ENCODE results near the gene PRKCH. TPM values are rescaled to one million over a fixed set of nuclear protein-coding genes. Genes with fewer than 3 reads are reported as not detected.

Gene PRKCH
- total and polyA plus RNA-seq, 10 of the 15 experiments (the other 5 are each of a cell fraction or from before 2014, with no cell fraction given), result 10.7 to 140 (median 33.2) TPM

DNA sequence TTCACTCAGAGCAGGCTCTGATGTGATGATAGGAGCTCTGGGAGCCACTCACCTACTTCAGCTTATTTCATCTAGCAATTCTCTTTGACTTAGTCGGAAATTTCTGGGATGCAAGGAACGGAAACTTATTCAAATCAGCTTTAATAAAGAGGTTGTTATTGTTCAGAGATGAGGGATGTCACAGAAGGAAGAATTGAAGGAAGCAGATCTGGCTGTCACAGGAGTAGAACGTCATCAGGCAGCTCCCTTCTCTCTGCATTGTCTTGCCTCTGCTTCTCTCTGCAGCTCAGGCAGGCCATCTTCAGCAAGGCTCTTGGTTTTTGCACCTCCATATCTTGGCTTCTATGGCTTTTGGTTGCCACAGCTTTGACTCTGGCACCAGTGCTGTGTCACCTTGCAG, 32.7 kb upstream of the PRKCH start (continued):
- TF ChIP-seq, protein P1, sequence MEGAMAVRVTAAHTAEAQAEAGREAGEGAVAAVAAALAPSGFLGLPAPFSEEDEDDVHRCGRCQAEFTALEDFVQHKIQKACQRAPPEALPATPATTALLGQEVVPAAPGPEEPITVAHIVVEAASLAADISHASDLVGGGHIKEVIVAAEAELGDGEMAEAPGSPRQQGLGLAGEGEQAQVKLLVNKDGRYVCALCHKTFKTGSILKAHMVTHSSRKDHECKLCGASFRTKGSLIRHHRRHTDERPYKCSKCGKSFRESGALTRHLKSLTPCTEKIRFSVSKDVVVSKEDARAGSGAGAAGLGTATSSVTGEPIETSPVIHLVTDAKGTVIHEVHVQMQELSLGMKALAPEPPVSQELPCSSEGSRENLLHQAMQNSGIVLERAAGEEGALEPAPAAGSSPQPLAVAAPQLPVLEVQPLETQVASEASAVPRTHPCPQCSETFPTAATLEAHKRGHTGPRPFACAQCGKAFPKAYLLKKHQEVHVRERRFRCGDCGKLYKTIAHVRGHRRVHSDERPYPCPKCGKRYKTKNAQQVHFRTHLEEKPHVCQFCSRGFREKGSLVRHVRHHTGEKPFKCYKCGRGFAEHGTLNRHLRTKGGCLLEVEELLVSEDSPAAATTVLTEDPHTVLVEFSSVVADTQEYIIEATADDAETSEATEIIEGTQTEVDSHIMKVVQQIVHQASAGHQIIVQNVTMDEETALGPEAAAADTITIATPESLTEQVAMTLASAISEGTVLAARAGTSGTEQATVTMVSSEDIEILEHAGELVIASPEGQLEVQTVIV (IDR thresholded peaks at IDR 0.05; ENCODE audit: borderline replicate concordance, partially characterized antibody), result no peak

DNA sequence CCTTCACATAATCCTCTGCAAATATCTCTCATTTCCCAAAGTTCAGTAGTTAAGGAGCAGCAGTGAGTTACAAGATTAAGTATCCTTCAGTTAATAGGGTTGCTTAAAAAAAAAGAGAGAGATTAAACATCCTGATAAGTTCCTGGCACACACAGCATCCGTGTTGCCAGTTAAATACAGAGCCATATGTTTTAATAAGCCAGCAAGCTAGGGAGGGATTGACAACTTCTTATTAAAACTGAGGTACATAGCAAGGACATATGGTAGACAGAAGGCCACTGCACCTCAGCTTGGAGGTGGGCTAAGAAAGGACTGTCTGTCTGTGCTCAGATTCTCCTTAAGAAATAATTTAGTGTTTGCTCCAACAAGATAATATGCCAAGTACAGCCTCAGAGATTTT, 30.7 kb upstream of the PRKCH start:
- ATAC-seq, result no peak
- no peak overlapping the region for H3K9ac ChIP-seq (ENCODE audit: control insufficient read depth, insufficient read depth, low read length)
- no TSS peak for BruUV-seq (replicated peaks)
- RAD21 ChIA-PET (ENCODE audit: unreplicated experiment), result interaction anchor here (0.7 kb wide), 1 partner anchor 130 kb away, joined by 3 read pairs; no protein-coding TSS in a partner anchor
- no peak for DNase-seq (ENCODE audit: low read depth, low spot score)
- POLR2A ChIA-PET, result interaction anchor here (0.6 kb wide), 1 partner anchor 551 kb away, joined by 3 read pairs; no protein-coding TSS in a partner anchor
- FAIRE-seq, result no peak
- no peak overlapping the region for H2AFZ ChIP-seq (ENCODE audit: control insufficient read depth, low read depth, low read length)
- no peaks in the 10 kb centered on the region for H3K4me1 ChIP-seq (ENCODE audit: control insufficient read depth, insufficient read depth, low read length)
- in situ Hi-C loops (cut with MboI), result no loop called here
- no peak overlapping the region for H3K4me3 ChIP-seq
- WGBS (ENCODE audit: insufficient coverage, insufficient replicate concordance, low lambda C conversion rate, missing lambda C conversion rate), result 27% methylated on average over 1 of the region's 1 CpG
- intact Hi-C loops (cut with micrococcal nuclease; ENCODE audit: unreplicated experiment), result loop anchor here (10.0 kb wide), 1 partner anchor 454 kb away; no protein-coding TSS in a partner anchor
- H3K36me3 ChIP-seq (ENCODE audit: control insufficient read depth in 2 of 2, insufficient read depth in 2 of 2, low read length in 1 of 2), result no peaks in the 10 kb centered on the region
- H3K9me3 ChIP-seq (replicated peaks; ENCODE audit: control insufficient read depth, insufficient read depth, low read length), result no peaks in the 10 kb centered on the region
- SMC1A ChIA-PET (ENCODE audit: uncharacterized antibody, unreplicated experiment), result interaction anchor here (1.5 to 1.7 kb wide), 2 partner anchors 185 to 196 kb away, joined by 3 read pairs; no protein-coding TSS in a partner anchor
- H4K20me1 ChIP-seq (ENCODE audit: control insufficient read depth, insufficient read depth), result no peaks in the 10 kb centered on the region
- no peaks in the 10 kb centered on the region for H3K79me2 ChIP-seq (ENCODE audit: control insufficient read depth, insufficient read depth, low read length)
- CTCF ChIA-PET, result interaction anchor here (1.8 to 4.4 kb wide), 2 partner anchors 21 to 546 kb away, joined by 7 to 21 read pairs; no protein-coding TSS in a partner anchor
- no peaks in the 10 kb centered on the region for H3K27me3 ChIP-seq (replicated peaks in 1 of 2; ENCODE audit: control insufficient read depth in 2 of 2, insufficient read depth in 2 of 2, low read length in 1 of 2)
- H3K27ac ChIP-seq (ENCODE audit: control insufficient read depth, insufficient read depth), result no peak overlapping the region
- H3K4me2 ChIP-seq (ENCODE audit: control insufficient read depth, insufficient read depth), result no peak overlapping the region
- TF ChIP-seq, protein P2, sequence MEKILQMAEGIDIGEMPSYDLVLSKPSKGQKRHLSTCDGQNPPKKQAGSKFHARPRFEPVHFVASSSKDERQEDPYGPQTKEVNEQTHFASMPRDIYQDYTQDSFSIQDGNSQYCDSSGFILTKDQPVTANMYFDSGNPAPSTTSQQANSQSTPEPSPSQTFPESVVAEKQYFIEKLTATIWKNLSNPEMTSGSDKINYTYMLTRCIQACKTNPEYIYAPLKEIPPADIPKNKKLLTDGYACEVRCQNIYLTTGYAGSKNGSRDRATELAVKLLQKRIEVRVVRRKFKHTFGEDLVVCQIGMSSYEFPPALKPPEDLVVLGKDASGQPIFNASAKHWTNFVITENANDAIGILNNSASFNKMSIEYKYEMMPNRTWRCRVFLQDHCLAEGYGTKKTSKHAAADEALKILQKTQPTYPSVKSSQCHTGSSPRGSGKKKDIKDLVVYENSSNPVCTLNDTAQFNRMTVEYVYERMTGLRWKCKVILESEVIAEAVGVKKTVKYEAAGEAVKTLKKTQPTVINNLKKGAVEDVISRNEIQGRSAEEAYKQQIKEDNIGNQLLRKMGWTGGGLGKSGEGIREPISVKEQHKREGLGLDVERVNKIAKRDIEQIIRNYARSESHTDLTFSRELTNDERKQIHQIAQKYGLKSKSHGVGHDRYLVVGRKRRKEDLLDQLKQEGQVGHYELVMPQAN (conservative IDR thresholded peaks at IDR 0.05), result no peak
- TF ChIP-seq, protein P3, sequence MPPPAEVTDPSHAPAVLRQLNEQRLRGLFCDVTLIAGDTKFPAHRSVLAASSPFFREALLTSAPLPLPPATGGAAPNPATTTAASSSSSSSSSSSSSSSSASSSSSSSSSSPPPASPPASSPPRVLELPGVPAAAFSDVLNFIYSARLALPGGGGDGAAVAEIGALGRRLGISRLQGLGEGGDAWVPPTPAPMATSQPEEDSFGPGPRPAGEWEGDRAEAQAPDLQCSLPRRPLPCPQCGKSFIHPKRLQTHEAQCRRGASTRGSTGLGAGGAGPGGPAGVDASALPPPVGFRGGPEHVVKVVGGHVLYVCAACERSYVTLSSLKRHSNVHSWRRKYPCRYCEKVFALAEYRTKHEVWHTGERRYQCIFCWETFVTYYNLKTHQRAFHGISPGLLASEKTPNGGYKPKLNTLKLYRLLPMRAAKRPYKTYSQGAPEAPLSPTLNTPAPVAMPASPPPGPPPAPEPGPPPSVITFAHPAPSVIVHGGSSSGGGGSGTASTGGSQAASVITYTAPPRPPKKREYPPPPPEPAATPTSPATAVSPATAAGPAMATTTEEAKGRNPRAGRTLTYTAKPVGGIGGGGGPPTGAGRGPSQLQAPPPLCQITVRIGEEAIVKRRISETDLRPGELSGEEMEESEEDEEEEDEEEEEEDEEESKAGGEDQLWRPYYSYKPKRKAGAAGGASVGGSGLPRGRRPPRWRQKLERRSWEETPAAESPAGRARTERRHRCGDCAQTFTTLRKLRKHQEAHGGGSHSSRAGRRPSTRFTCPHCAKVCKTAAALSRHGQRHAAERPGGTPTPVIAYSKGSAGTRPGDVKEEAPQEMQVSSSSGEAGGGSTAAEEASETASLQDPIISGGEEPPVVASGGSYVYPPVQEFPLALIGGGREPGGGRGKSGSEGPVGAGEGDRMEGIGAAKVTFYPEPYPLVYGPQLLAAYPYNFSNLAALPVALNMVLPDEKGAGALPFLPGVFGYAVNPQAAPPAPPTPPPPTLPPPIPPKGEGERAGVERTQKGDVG (CRISPR knock-in tag; IDR thresholded peaks at IDR 0.05), result no peak
- TF ChIP-seq, protein P4, sequence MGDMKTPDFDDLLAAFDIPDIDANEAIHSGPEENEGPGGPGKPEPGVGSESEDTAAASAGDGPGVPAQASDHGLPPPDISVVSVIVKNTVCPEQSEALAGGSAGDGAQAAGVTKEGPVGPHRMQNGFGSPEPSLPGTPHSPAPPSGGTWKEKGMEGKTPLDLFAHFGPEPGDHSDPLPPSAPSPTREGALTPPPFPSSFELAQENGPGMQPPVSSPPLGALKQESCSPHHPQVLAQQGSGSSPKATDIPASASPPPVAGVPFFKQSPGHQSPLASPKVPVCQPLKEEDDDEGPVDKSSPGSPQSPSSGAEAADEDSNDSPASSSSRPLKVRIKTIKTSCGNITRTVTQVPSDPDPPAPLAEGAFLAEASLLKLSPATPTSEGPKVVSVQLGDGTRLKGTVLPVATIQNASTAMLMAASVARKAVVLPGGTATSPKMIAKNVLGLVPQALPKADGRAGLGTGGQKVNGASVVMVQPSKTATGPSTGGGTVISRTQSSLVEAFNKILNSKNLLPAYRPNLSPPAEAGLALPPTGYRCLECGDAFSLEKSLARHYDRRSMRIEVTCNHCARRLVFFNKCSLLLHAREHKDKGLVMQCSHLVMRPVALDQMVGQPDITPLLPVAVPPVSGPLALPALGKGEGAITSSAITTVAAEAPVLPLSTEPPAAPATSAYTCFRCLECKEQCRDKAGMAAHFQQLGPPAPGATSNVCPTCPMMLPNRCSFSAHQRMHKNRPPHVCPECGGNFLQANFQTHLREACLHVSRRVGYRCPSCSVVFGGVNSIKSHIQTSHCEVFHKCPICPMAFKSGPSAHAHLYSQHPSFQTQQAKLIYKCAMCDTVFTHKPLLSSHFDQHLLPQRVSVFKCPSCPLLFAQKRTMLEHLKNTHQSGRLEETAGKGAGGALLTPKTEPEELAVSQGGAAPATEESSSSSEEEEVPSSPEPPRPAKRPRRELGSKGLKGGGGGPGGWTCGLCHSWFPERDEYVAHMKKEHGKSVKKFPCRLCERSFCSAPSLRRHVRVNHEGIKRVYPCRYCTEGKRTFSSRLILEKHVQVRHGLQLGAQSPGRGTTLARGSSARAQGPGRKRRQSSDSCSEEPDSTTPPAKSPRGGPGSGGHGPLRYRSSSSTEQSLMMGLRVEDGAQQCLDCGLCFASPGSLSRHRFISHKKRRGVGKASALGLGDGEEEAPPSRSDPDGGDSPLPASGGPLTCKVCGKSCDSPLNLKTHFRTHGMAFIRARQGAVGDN (IDR thresholded peaks at IDR 0.05), result no peak
- TF ChIP-seq NR2F1 (conservative IDR thresholded peaks at IDR 0.05), result no peak
- TF ChIP-seq SRF (IDR thresholded peaks at IDR 0.05; ENCODE audit: low read depth in 2 of 2, low read length in 2 of 2), result no peak
- TF ChIP-seq SREBF1 (IDR thresholded peaks at IDR 0.05; ENCODE audit: low read length), result no peak
- TF ChIP-seq POLR2A (IDR thresholded peaks at IDR 0.05; ENCODE audit: low read depth, low read length), result no peak
- no peak for TF ChIP-seq TBL1XR1 (IDR thresholded peaks at IDR 0.05; ENCODE audit: low read depth, low read length)
- no peak for TF ChIP-seq SP1 (IDR thresholded peaks at IDR 0.05; ENCODE audit: low read depth, low read length)
- TF ChIP-seq CHD2 (IDR thresholded peaks at IDR 0.05; ENCODE audit: borderline replicate concordance, low read depth, low read length), result no peak

All from GM12878 (cell line).